ENCODE data around the gene DLG1. TPM values are rescaled to one million over a fixed set of nuclear protein-coding genes. Genes with fewer than 3 reads are reported as not detected.

DLG1 gene
- total and polyA plus RNA-seq, 2 donors from 2014 or later: 19.4 to 101 TPM

- no peak overlapping the region for H3K9ac ChIP-seq (ENCODE audit: low read length in 3 of 3)
- no peak overlapping the region for H3K27ac ChIP-seq (ENCODE audit: low read depth in 2 of 2, low read length in 2 of 2)
- intact Hi-C loops (cut with DNase I): no loop called here
These were observed 269.5 kb downstream of the DLG1 start for GRCh38 chr3:197028728-197029510.

GRCh38 chr3:197027896-197028727 is 270.3 kb downstream of the DLG1 start:
- FAIRE-seq: no peak
- H3K4me3 ChIP-seq (ENCODE audit: low read length in 3 of 3): no peak overlapping the region

More at GRCh38 chr3:197028728-197029510, 269.5 kb downstream of the DLG1 start:
- Histone ChIP-seq H3K9me3 (ENCODE audit: control insufficient read depth in 2 of 3, insufficient read depth in 1 of 3, low read length in 3 of 3) (no peaks in the 10 kb centered on the region), H3K4me1 (ENCODE audit: control insufficient read depth in 2 of 3, insufficient read depth in 2 of 3, low read depth in 1 of 3, low read length in 3 of 3) (peaks cover 0 to 6% (median 0%) of the 10 kb centered on the region in 3 donors), H3K27me3 (ENCODE audit: control insufficient read depth, insufficient read depth, low read length) (no peaks in the 10 kb centered on the region), H3K4me3 (ENCODE audit: low read length in 3 of 3) (peak overlapping the region in 1 of 3 donors; percentile 17), H3K36me3 (ENCODE audit: control insufficient read depth in 2 of 3, insufficient read depth in 3 of 3, low read length in 3 of 3) (no peaks in the 10 kb centered on the region)
- FAIRE-seq: no peak
- TF ChIP-seq CTCF (IDR thresholded peaks at IDR 0.05; ENCODE audit: borderline replicate concordance, extremely low read depth, insufficient read depth): no peak
- DNase-seq: peak in 2 of 5 donors; percentile 25 to 62

GRCh38 chr3:197027151-197027895 is 271.1 kb downstream of the DLG1 start:
- H3K27ac ChIP-seq (ENCODE audit: low read depth in 2 of 2, low read length in 2 of 2): no peak overlapping the region
- no peaks in the 10 kb centered on the region for H3K27me3 ChIP-seq (ENCODE audit: control insufficient read depth, insufficient read depth, low read length)
- TF ChIP-seq CTCF (IDR thresholded peaks at IDR 0.05; ENCODE audit: borderline replicate concordance, extremely low read depth, insufficient read depth): no peak
- H3K9ac ChIP-seq (ENCODE audit: low read length in 3 of 3): no peak overlapping the region
- no peaks in the 10 kb centered on the region for H3K36me3 ChIP-seq (ENCODE audit: control insufficient read depth in 2 of 3, insufficient read depth in 3 of 3, low read length in 3 of 3)
- peaks cover 0 to 6% (median 0%) of the 10 kb centered on the region in 3 donors for H3K4me1 ChIP-seq (ENCODE audit: control insufficient read depth in 2 of 3, insufficient read depth in 2 of 3, low read depth in 1 of 3, low read length in 3 of 3)
- no peaks in the 10 kb centered on the region for H3K9me3 ChIP-seq (ENCODE audit: control insufficient read depth in 2 of 3, insufficient read depth in 1 of 3, low read length in 3 of 3)
- DNase-seq (no peak), FAIRE-seq (no peak)
- intact Hi-C loops (cut with DNase I): no loop called here
- no peak overlapping the region for H3K4me3 ChIP-seq (ENCODE audit: low read length in 3 of 3)

More at GRCh38 chr3:197027896-197028727, 270.3 kb downstream of the DLG1 start:
- no peaks in the 10 kb centered on the region for H3K9me3 ChIP-seq (ENCODE audit: control insufficient read depth in 2 of 3, insufficient read depth in 1 of 3, low read length in 3 of 3)
- no peaks in the 10 kb centered on the region for H3K36me3 ChIP-seq (ENCODE audit: control insufficient read depth in 2 of 3, insufficient read depth in 3 of 3, low read length in 3 of 3)
- peaks cover 0 to 6% (median 0%) of the 10 kb centered on the region in 3 donors for H3K4me1 ChIP-seq (ENCODE audit: control insufficient read depth in 2 of 3, insufficient read depth in 2 of 3, low read depth in 1 of 3, low read length in 3 of 3)
- H3K27ac ChIP-seq (ENCODE audit: low read depth in 2 of 2, low read length in 2 of 2): no peak overlapping the region
- no peak for TF ChIP-seq CTCF (IDR thresholded peaks at IDR 0.05; ENCODE audit: borderline replicate concordance, extremely low read depth, insufficient read depth)
- no peaks in the 10 kb centered on the region for H3K27me3 ChIP-seq (ENCODE audit: control insufficient read depth, insufficient read depth, low read length)
- no peak overlapping the region for H3K9ac ChIP-seq (ENCODE audit: low read length in 3 of 3)
- DNase-seq: peak in 1 of 5 donors; percentile 51
- intact Hi-C loops (cut with DNase I): no loop called here
